GM23248 (cell line): ENCODE data around the gene LAMA2.

Source experiments
- EZH2 ChIP-seq: fragments of 200-600 bp; sonication (generic); IDR thresholded peaks from 2 replicates; pipeline ENCODE4 v1.6.1; 2018; ENCODE audit warnings: antibody characterized with exemption, mild to moderate bottlenecking; ENCODE audit not compliant: insufficient read depth, poor library complexity, severe bottlenecking
- EZH2phosphoT487 ChIP-seq: fragments of 200-600 bp; sonication (generic); IDR thresholded peaks from 2 replicates; pipeline ENCODE4 v1.6.1; 2018; ENCODE audit warnings: antibody characterized with exemption, moderate library complexity, mild to moderate bottlenecking, low read depth; ENCODE audit not compliant: insufficient read depth

DNA sequence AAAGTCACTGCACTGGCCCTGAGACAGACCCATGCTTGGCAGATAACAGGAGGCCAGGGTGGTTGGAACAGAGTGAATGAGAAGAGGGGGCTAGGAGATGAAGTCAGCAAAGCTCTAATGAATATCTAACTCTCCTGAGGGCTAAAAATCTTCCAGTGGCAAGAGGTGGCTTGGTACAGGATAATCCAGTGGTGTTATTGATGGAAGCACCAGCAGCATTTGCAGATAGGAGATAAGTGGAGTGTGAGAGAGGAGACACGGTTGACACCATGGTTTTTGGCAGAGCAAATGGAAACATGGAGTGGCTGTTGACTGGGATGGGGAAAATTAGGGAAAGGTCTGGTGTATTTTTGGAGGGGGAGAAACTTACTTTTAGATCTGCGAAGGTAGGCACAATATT is 464.0 kb downstream of the LAMA2 start:
- TF ChIP-seq EZH2phosphoT487 (no peak), EZH2 (no peak)
